HG03066 (cell line): ENCODE results near the gene SLC43A1.
"Not testable (repeated sequence)": the region's sequence is repeated elsewhere in the genome, so short reads cannot be mapped to it uniquely, and the experiment has no call there.

Source experiments
- ATAC-seq: cut with Tn5 transposase; IDR thresholded peaks from one replicate; pipeline ENCODE4 v1.9.1; 2021; ENCODE audit warnings: low read depth; ENCODE audit not compliant: unreplicated experiment

The SLC43A1 gene

GRCh38 chr11:57515332-57516060 lies at the start of gene SLC43A1:
TSS of gene SLC43A1 (minus strand) at chr11:57515702. CDS start at chr11:57514111, 1,591 bp downstream.
- peak; percentile 49 for ATAC-seq

- ATAC-seq = no peak
These were observed 47.1 kb upstream of the SLC43A1 start for GRCh38 chr11:57562596-57562995.

- ATAC-seq = no peak
These were observed 44.6 kb upstream of the SLC43A1 start for GRCh38 chr11:57560146-57560545.

- no peak for ATAC-seq
These were observed 40.5 kb upstream of the SLC43A1 start for GRCh38 chr11:57556041-57556440.

GRCh38 chr11:57555393-57555792 lies 39.9 kb upstream of the SLC43A1 start:
- ATAC-seq = no peak

- no peak for ATAC-seq
These were observed 37.0 kb upstream of the SLC43A1 start for GRCh38 chr11:57552479-57552878.

- no peak for ATAC-seq
These were observed 36.4 kb upstream of the SLC43A1 start for GRCh38 chr11:57551941-57552340.

GRCh38 chr11:57549983-57550382 lies 34.5 kb upstream of the SLC43A1 start:
- no peak for ATAC-seq

- ATAC-seq = peak; percentile 91
These were observed 32.4 kb upstream of the SLC43A1 start for GRCh38 chr11:57547854-57548377.

GRCh38 chr11:57546869-57547475 lies 31.5 kb upstream of the SLC43A1 start:
- peak; percentile 50 for ATAC-seq

GRCh38 chr11:57546451-57546850 lies 30.9 kb upstream of the SLC43A1 start:
- ATAC-seq = no peak

GRCh38 chr11:57545883-57546282 lies 30.4 kb upstream of the SLC43A1 start:
- ATAC-seq = no peak

GRCh38 chr11:57544566-57544965 lies 29.1 kb upstream of the SLC43A1 start:
- no peak for ATAC-seq

- ATAC-seq = no peak
These were observed 28.1 kb upstream of the SLC43A1 start for GRCh38 chr11:57543593-57543992.

- no peak for ATAC-seq
These were observed 27.1 kb upstream of the SLC43A1 start for GRCh38 chr11:57542582-57542981.

GRCh38 chr11:57541169-57541568 lies 25.7 kb upstream of the SLC43A1 start:
- no peak for ATAC-seq

- no peak for ATAC-seq
These were observed 23.8 kb upstream of the SLC43A1 start for GRCh38 chr11:57539342-57539741.

- no peak for ATAC-seq
These were observed 21.6 kb upstream of the SLC43A1 start, which contains the start of gene SMTNL1 for GRCh38 chr11:57536947-57537619. TSS of gene SMTNL1 (plus strand) at chr11:57537595. CDS start at chr11:57542643, 5,048 bp downstream.

- not testable (repeated sequence) for ATAC-seq
These were observed 18.9 kb upstream of the SLC43A1 start for GRCh38 chr11:57534449-57534848.

- ATAC-seq = peak; percentile 98
These were observed 15.3 kb upstream of the SLC43A1 start, which contains the start of gene TIMM10 for GRCh38 chr11:57530596-57531507. TSS of gene TIMM10 (minus strand) at chr11:57530754. CDS start at chr11:57530189, 565 bp downstream.
